Vagina (tissue), 2 donors: ENCODE measurements around the gene ST6GAL1.

Source experiments
- CTCF ChIP-seq, 3 experiments: fragments of 450-650 bp in 2 of 3; fragments of 200-600 bp in 1 of 3; sonication (generic) in 1 of 3; IDR thresholded peaks; one replicate each; pipeline ENCODE4 v1.5.1; 2017 to 2019; ENCODE audit warnings: antibody characterized with exemption in 3 of 3, mild to moderate bottlenecking in 2 of 3, moderate library complexity in 2 of 3
- POLR2AphosphoS5 ChIP-seq, 2 donors: sonication (generic); formaldehyde crosslinking; IDR thresholded peaks; one replicate each; pipeline ENCODE4 v1.9.0; 2017; ENCODE audit warnings: antibody characterized with exemption in 2 of 2, mild to moderate bottlenecking in 2 of 2, low read depth in 1 of 2; ENCODE audit not compliant: insufficient read depth in 1 of 2

GRCh38 chr3:187042874-187043458 lies 112.6 kb downstream of the ST6GAL1 start:
- no peak for TF ChIP-seq CTCF (IDR thresholded peaks at IDR 0.05)
- TF ChIP-seq POLR2AphosphoS5 (IDR thresholded peaks at IDR 0.05; ENCODE audit: insufficient read depth in 1 of 2, low read depth in 1 of 2) = no peak
